Suprapubic skin (tissue), 4 donors: ENCODE data around the gene STKLD1.

Source experiments
- EP300 ChIP-seq: sonication (generic); formaldehyde crosslinking; IDR thresholded peaks from one replicate; pipeline ENCODE4 v1.6.1; 2017; ENCODE audit warnings: antibody characterized with exemption
- POLR2AphosphoS5 ChIP-seq, 3 donors: sonication (generic); formaldehyde crosslinking; IDR thresholded peaks; one replicate each; pipeline ENCODE4 v1.6.1; 2017; ENCODE audit warnings: antibody characterized with exemption in 3 of 3
- TF ChIP-seq, protein P1 (sequence below), 2 donors: fragments of 200-600 bp in 1 of 2; fragments of 450-650 bp in 1 of 2; sonication (generic) in 1 of 2; IDR thresholded peaks; one replicate each; pipeline ENCODE4 v1.5.1; 2016 to 2019; ENCODE audit warnings: antibody characterized with exemption in 2 of 2, mild to moderate bottlenecking in 1 of 2, moderate library complexity in 1 of 2

DNA sequence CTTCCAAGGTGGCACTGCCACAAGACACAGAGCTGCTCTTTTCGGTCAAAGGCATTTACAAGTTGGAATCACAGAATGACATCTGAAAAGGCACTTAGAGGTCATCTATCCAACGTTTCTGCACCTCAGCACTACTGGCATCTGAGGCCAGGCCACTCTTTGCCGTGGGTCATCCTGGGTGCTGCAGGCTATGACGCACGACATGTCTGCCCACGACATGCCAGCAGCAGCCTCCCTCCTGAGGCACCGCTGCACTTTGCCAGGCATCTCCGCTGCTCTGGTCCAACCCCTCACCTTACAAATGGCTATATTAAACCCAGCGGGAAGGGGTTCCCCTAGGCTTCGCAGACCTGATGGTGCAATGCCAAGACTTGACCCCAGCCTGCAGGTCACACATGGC, 8.4 kb upstream of the STKLD1 start:
- TF ChIP-seq POLR2AphosphoS5 (IDR thresholded peaks at IDR 0.05) (no peak), EP300 (no peak)
- TF ChIP-seq, protein P1, sequence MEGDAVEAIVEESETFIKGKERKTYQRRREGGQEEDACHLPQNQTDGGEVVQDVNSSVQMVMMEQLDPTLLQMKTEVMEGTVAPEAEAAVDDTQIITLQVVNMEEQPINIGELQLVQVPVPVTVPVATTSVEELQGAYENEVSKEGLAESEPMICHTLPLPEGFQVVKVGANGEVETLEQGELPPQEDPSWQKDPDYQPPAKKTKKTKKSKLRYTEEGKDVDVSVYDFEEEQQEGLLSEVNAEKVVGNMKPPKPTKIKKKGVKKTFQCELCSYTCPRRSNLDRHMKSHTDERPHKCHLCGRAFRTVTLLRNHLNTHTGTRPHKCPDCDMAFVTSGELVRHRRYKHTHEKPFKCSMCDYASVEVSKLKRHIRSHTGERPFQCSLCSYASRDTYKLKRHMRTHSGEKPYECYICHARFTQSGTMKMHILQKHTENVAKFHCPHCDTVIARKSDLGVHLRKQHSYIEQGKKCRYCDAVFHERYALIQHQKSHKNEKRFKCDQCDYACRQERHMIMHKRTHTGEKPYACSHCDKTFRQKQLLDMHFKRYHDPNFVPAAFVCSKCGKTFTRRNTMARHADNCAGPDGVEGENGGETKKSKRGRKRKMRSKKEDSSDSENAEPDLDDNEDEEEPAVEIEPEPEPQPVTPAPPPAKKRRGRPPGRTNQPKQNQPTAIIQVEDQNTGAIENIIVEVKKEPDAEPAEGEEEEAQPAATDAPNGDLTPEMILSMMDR (IDR thresholded peaks at IDR 0.05), result no peak
